ENCODE data around the gene C1QTNF4.

The C1QTNF4 gene

DNA sequence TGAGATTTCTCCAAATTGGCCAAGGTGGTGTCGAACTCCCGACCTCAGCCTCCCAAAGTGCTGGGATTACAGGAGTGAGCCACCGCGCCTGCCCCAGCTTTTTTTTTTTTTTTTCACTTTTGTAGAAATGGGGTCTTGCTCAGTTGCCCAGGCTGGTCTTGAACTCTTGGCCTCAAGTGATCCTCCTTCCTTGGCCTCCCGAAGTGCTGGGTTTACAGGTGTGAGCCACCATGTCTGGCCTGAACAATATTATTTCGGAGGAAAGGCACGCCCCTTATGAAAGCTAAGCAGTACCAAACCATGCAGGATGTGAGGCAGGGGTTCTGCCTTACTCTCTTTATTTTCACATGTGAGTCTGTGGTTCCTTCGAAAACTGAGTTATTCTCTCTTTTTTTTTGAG lies 32.0 kb upstream of the C1QTNF4 start:
- no peak overlapping the region for H3K4me3 ChIP-seq (ENCODE audit: low read depth, low read length)
- TF ChIP-seq, protein P1, sequence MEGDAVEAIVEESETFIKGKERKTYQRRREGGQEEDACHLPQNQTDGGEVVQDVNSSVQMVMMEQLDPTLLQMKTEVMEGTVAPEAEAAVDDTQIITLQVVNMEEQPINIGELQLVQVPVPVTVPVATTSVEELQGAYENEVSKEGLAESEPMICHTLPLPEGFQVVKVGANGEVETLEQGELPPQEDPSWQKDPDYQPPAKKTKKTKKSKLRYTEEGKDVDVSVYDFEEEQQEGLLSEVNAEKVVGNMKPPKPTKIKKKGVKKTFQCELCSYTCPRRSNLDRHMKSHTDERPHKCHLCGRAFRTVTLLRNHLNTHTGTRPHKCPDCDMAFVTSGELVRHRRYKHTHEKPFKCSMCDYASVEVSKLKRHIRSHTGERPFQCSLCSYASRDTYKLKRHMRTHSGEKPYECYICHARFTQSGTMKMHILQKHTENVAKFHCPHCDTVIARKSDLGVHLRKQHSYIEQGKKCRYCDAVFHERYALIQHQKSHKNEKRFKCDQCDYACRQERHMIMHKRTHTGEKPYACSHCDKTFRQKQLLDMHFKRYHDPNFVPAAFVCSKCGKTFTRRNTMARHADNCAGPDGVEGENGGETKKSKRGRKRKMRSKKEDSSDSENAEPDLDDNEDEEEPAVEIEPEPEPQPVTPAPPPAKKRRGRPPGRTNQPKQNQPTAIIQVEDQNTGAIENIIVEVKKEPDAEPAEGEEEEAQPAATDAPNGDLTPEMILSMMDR (IDR thresholded peaks at IDR 0.05; ENCODE audit: low read depth, low read length, missing control alignments), result no peak
- no peak for DNase-seq (ENCODE audit: low read depth)

DNA sequence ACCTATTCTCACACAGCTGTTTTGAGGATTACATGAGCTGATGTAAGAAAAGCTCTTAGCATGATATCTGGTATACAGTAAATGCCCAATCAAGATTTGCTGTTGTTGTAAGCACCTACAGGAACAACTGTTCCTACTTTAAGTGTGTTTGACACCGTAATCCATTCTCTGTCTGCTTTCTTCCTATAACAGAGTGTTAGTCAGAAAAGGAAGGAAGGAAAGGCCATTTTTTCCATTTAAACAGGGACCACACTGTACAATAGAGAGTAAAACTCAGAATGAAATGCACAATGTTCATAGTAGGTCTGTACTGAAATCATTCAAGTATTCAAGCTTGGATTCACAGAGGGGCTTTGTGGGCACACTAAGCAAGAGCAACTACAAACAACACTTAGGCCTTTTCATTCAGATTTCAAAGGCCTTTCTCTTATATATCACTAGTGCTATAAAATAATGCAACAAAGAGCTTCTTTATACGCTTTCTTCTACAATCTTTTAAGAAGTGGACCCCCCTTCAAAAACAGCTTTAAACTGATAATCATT lies 26.7 kb upstream of the C1QTNF4 start:
- DNase-seq (ENCODE audit: low read depth), result no peak
- TF ChIP-seq, protein P1 (IDR thresholded peaks at IDR 0.05; ENCODE audit: low read depth, low read length, missing control alignments), result no peak
- no peak overlapping the region for H3K4me3 ChIP-seq (ENCODE audit: low read depth, low read length)

DNA sequence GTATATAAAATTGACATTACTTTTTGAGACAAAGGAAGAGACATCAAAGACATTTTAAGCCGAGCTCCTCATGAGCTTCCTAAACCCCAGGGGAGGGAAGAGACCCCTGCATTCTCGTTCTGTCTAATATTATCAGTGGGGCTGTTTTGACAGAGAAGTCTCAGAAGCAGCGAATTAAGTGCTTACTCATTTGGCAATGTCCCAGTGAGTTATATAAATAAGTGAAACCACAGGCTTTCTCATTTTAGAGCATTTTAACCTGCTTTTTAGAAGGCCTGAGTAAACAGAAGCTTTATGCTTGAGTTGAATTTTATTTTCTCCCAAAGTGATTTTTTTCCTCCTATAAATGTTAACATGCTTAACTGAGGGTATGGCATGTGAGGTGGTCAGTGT lies 23.2 kb upstream of the C1QTNF4 start:
- DNase-seq (ENCODE audit: low read depth), result no peak
- TF ChIP-seq, protein P1 (IDR thresholded peaks at IDR 0.05; ENCODE audit: low read depth, low read length, missing control alignments), result no peak
- no peak overlapping the region for H3K4me3 ChIP-seq (ENCODE audit: low read depth, low read length)

DNA sequence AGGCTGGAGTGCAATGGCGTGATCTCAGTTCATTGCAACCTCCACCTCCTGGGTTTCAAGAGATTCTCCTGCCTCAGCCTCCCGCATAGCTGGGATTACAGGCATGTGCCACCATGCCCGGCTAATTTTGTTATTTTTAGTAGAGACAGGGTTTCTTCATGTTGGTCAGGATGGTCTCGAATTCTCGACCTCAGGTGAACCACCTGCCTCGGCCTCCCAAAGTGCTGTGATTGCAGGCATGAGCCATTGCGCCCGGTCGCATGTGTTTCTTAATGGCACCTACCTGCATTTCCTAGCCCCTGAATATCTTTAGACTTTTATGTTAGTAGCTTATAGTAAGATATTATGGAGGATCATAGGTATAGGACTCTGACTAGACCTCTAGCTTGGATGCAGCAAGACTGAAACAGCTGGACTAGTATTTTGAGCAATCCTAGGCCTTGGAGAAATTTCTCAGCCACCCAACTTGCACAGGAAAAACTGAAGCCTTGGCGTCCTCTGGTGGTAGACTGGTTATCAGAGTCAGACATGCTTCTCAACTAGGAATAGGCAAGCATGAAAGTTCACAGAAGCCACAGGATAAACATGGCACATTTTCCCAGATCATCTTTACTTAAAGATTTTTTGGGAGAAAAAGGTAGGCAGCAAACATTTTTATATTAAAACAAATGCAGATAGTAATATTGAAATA lies 22.7 kb upstream of the C1QTNF4 start:
- no peak overlapping the region for H3K4me3 ChIP-seq (ENCODE audit: low read depth, low read length)
- DNase-seq (ENCODE audit: low read depth), result no peak
- TF ChIP-seq, protein P1 (IDR thresholded peaks at IDR 0.05; ENCODE audit: low read depth, low read length, missing control alignments), result peak; percentile 71

DNA sequence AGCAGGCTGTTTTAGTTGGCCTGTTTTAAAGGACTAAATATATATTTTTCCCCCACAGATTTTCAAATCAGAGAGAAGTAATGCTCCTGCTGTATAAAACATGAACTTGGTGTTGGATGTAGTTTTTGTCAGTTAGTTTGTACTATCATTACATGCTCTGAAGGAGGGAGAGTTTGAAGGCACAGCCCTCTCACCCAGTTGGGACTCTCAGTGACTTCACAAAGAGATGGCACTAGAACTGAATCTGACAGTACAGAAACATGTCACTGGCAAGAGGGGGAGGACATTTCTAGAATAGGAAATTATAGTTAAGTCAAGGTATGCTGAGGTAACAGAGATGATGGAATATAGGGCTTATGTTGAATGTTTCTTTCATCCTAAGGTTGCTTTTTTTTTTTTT lies 21.0 kb upstream of the C1QTNF4 start:
- H3K4me3 ChIP-seq (ENCODE audit: low read depth, low read length), result no peak overlapping the region
- DNase-seq (ENCODE audit: low read depth), result no peak
- TF ChIP-seq, protein P1 (IDR thresholded peaks at IDR 0.05; ENCODE audit: low read depth, low read length, missing control alignments), result no peak

DNA sequence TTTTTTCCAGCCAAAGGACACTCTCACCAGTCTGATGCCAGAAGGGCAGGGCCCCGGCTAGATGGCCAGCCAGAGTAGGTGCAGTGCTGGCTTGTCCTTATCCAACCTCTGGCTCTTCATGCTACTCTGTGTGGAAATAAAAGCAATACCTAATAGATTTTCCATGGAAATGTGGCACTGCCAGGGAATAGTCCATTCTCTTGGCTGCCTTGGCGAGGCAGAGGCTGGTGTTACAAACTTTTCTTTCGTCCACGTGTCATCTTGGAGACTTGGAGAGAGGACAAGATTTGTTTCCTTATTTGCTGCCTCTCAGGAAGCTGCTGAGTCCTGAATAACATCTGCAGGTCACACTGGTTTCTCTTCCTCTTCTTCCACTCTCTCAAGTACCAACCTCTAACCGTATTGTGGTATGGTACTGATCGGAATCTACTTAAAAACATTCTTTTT lies 17.2 kb upstream of the C1QTNF4 start:
- TF ChIP-seq, protein P1 (IDR thresholded peaks at IDR 0.05; ENCODE audit: low read depth, low read length, missing control alignments), result no peak
- DNase-seq (ENCODE audit: low read depth), result peak; percentile 27
- no peak overlapping the region for H3K4me3 ChIP-seq (ENCODE audit: low read depth, low read length)

DNA sequence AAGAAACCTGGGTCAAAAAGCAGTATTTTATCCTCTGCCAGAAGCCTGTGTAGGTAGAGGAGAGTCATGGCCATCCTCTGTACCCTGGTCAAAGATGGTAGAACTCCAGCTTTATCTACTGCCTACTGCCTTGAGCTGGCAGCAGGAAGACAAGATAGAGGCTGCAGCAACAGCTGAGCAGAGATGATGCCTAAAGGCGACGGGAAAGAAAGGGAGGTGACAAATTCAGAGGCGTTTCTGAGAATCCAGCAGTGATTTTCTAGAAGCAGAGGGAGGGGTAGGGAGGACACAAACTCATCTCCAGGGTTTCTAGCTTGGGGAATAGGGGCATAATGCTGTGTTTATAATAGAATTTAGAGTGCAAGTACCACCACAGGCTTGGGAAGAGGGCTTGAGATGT lies 15.5 kb upstream of the C1QTNF4 start:
- TF ChIP-seq, protein P1 (IDR thresholded peaks at IDR 0.05; ENCODE audit: low read depth, low read length, missing control alignments), result no peak
- DNase-seq (ENCODE audit: low read depth), result no peak
- no peak overlapping the region for H3K4me3 ChIP-seq (ENCODE audit: low read depth, low read length)
